ENCODE measurements around the gene TMEM209.
"Not testable (repeated sequence)": the region's sequence is repeated elsewhere in the genome, so short reads cannot be mapped to it uniquely, and the experiment has no call there.

The TMEM209 gene

GRCh38 chr7:130129011-130129411 lies 76.2 kb downstream of the TMEM209 start:
- Histone ChIP-seq H3K4me3 (ENCODE audit: low read depth, low read length) (no peak overlapping the region), H3K4me1 (peaks cover 4% of the 10 kb centered on the region; the same call in 1 of the 2 replicates), H3K36me3 (peaks cover 45% of the 10 kb centered on the region), H3K27me3 (no peaks in the 10 kb centered on the region), H3K9me3 (no peaks in the 10 kb centered on the region)
- DNase-seq: no peak
- no peak for TF ChIP-seq CTCF (IDR thresholded peaks at IDR 0.05; ENCODE audit: low read depth, low read length)

GRCh38 chr7:130127821-130128317 lies 77.3 kb downstream of the TMEM209 start:
- Histone ChIP-seq H3K36me3 (peaks cover 46% of the 10 kb centered on the region), H3K4me3 (ENCODE audit: low read depth, low read length) (no peak overlapping the region), H3K9me3 (no peaks in the 10 kb centered on the region), H3K27me3 (no peaks in the 10 kb centered on the region), H3K4me1 (peaks cover 4% of the 10 kb centered on the region; the same call in 1 of the 2 replicates)
- DNase-seq: no peak
- no peak for TF ChIP-seq CTCF (IDR thresholded peaks at IDR 0.05; ENCODE audit: low read depth, low read length)

- TF ChIP-seq CTCF (IDR thresholded peaks at IDR 0.05; ENCODE audit: low read depth, low read length): no peak
- no peaks in the 10 kb centered on the region for H3K9me3 ChIP-seq
- H3K27me3 ChIP-seq: no peaks in the 10 kb centered on the region
- H3K4me1 ChIP-seq: peaks cover 4% of the 10 kb centered on the region; the same call in 1 of the 2 replicates
- H3K4me3 ChIP-seq (ENCODE audit: low read depth, low read length): no peak overlapping the region
- H3K36me3 ChIP-seq: peaks cover 50% of the 10 kb centered on the region
- no peak for DNase-seq
These were observed 77.8 kb downstream of the TMEM209 start for GRCh38 chr7:130127404-130127803.

- H3K36me3 ChIP-seq: peaks cover 55% of the 10 kb centered on the region
- not testable (repeated sequence) for H3K4me3 ChIP-seq (ENCODE audit: low read depth, low read length)
These were observed 78.4 kb downstream of the TMEM209 start for GRCh38 chr7:130126840-130127239.

GRCh38 chr7:130124711-130125110 lies 80.5 kb downstream of the TMEM209 start:
- Histone ChIP-seq H3K36me3 (peaks cover 50% of the 10 kb centered on the region), H3K9me3 (no peaks in the 10 kb centered on the region), H3K27me3 (no peaks in the 10 kb centered on the region), H3K4me1 (peaks cover 4% of the 10 kb centered on the region; the same call in 1 of the 2 replicates), H3K4me3 (ENCODE audit: low read depth, low read length) (no peak overlapping the region)
- TF ChIP-seq CTCF (IDR thresholded peaks at IDR 0.05; ENCODE audit: low read depth, low read length): no peak
- DNase-seq: no peak

More at GRCh38 chr7:130126840-130127239, 78.4 kb downstream of the TMEM209 start:
- H3K9me3 ChIP-seq, H3K4me1 ChIP-seq, H3K27me3 ChIP-seq, DNase-seq: not testable (repeated sequence)

GRCh38 chr7:130123501-130123900 lies 81.7 kb downstream of the TMEM209 start:
- H3K4me3 ChIP-seq (ENCODE audit: low read depth, low read length): no peak overlapping the region
- peaks cover 4% of the 10 kb centered on the region; the same call in 1 of the 2 replicates for H3K4me1 ChIP-seq
- peaks cover 44% of the 10 kb centered on the region for H3K36me3 ChIP-seq
- no peak for TF ChIP-seq CTCF (IDR thresholded peaks at IDR 0.05; ENCODE audit: low read depth, low read length)
- no peaks in the 10 kb centered on the region for H3K27me3 ChIP-seq
- no peaks in the 10 kb centered on the region for H3K9me3 ChIP-seq
- no peak for DNase-seq
